Measurements from ENCODE around the gene ZFC3H1. TPM values are rescaled to one million over a fixed set of nuclear protein-coding genes. Genes with fewer than 3 reads are reported as not detected.

Gene ZFC3H1
- total RNA-seq, 2 donors from 2014 or later: 20.8 to 45.2 TPM

- WGBS: under 1% methylated on average over 53 of the region's 63 CpGs
These were observed 22.4 kb upstream of the ZFC3H1 start, which contains the start of gene TMEM19 for GRCh38 chr12:71685914-71686657. Gene TMEM19, plus strand, starts transcription at chr12:71686082. Its CDS starts 599 bp downstream, at chr12:71686681.

GRCh38 chr12:71685312-71685906 is 21.8 kb upstream of the ZFC3H1 start:
- no peaks in the 10 kb centered on the region for H3K4me1 ChIP-seq (replicated peaks)
- H3K36me3 ChIP-seq: no peaks in the 10 kb centered on the region
- TF ChIP-seq POLR2AphosphoS5 (IDR thresholded peaks at IDR 0.05): no peak
- no peak for TF ChIP-seq CTCF (IDR thresholded peaks at IDR 0.05)
- no peak for TF ChIP-seq POLR2A (IDR thresholded peaks at IDR 0.05)
- peak overlapping the region; percentile 60 to 65 for H3K4me3 ChIP-seq
- H3K27me3 ChIP-seq (replicated peaks; ENCODE audit: insufficient read depth): no peaks in the 10 kb centered on the region
- no peak for DNase-seq (ENCODE audit: low spot score)
- 19% methylated on average over 19 of the region's 19 CpGs for whole genome bisulfite sequencing
- intact Hi-C loops (cut with DNase I): loop anchor here (1.0 to 5.0 kb wide), 2 partner anchors 21 to 67 kb away; partner anchors contain the start of genes RAB21 and THAP2
- H3K27ac ChIP-seq: peak overlapping the region; percentile 83 to 89
- H3K9me3 ChIP-seq: no peaks in the 10 kb centered on the region

More at GRCh38 chr12:71685914-71686657, 22.4 kb upstream of the ZFC3H1 start, which contains the start of gene TMEM19:
- DNase-seq (ENCODE audit: low spot score): peak; percentile 89
- no peaks in the 10 kb centered on the region for H3K4me1 ChIP-seq (replicated peaks)
- no peaks in the 10 kb centered on the region for H3K9me3 ChIP-seq
- H3K27me3 ChIP-seq (replicated peaks; ENCODE audit: insufficient read depth): no peaks in the 10 kb centered on the region
- TF ChIP-seq POLR2A (IDR thresholded peaks at IDR 0.05) (peak; percentile 53), POLR2AphosphoS5 (IDR thresholded peaks at IDR 0.05) (peak; percentile 66), CTCF (IDR thresholded peaks at IDR 0.05) (peak in 2 of 4 experiments; percentile 38 to 44)
- H3K36me3 ChIP-seq: no peaks in the 10 kb centered on the region
- intact Hi-C loops (cut with DNase I): loop anchor here (1.0 to 5.0 kb wide), 2 partner anchors 22 to 66 kb away; partner anchors contain the start of genes RAB21 and THAP2
- peak within 1 kb of the TSS; percentile 60 to 65 for H3K4me3 ChIP-seq
- H3K27ac ChIP-seq: peak within 1 kb of the TSS; percentile 83 to 89

- TF ChIP-seq POLR2A (IDR thresholded peaks at IDR 0.05) (no peak), POLR2AphosphoS5 (IDR thresholded peaks at IDR 0.05) (no peak), CTCF (IDR thresholded peaks at IDR 0.05) (no peak)
- H3K4me3 ChIP-seq: no peak overlapping the region
- H3K9me3 ChIP-seq: no peaks in the 10 kb centered on the region
- no peak overlapping the region for H3K27ac ChIP-seq
- no peak for DNase-seq (ENCODE audit: low spot score)
- intact Hi-C loops (cut with DNase I): no loop called here
- no peaks in the 10 kb centered on the region for H3K27me3 ChIP-seq (replicated peaks; ENCODE audit: insufficient read depth)
- WGBS: 76% methylated on average over 5 of the region's 5 CpGs
- no peaks in the 10 kb centered on the region for H3K36me3 ChIP-seq
- H3K4me1 ChIP-seq (replicated peaks): no peaks in the 10 kb centered on the region
These were observed 20.4 kb upstream of the ZFC3H1 start for GRCh38 chr12:71684081-71684480.

GRCh38 chr12:71683633-71684032 is 20.0 kb upstream of the ZFC3H1 start:
- no peaks in the 10 kb centered on the region for H3K4me1 ChIP-seq (replicated peaks)
- H3K27ac ChIP-seq: no peak overlapping the region
- WGBS: 90% methylated on average over 5 of the region's 5 CpGs
- DNase-seq (ENCODE audit: low spot score): no peak
- H3K36me3 ChIP-seq: no peaks in the 10 kb centered on the region
- no peaks in the 10 kb centered on the region for H3K27me3 ChIP-seq (replicated peaks; ENCODE audit: insufficient read depth)
- TF ChIP-seq CTCF (IDR thresholded peaks at IDR 0.05): no peak
- no peak for TF ChIP-seq POLR2AphosphoS5 (IDR thresholded peaks at IDR 0.05)
- no peak for TF ChIP-seq POLR2A (IDR thresholded peaks at IDR 0.05)
- H3K4me3 ChIP-seq: no peak overlapping the region
- no peaks in the 10 kb centered on the region for H3K9me3 ChIP-seq
- intact Hi-C loops (cut with DNase I): no loop called here
